Keratinocyte (primary cell): ENCODE data around the gene GNB3. TPM values are rescaled to one million over a fixed set of nuclear protein-coding genes. Genes with fewer than 3 reads are reported as not detected.

ENCODE experiments used
- DNase-seq: peaks from one replicate; pipeline ENCODE4 v3.0.0-alpha.2; 2011; ENCODE audit warnings: low read depth, missing footprints, low spot score
- FAIRE-seq: peaks from 2 replicates; lab custom pipeline; 2011; peaks lifted over from hg19 to GRCh38; lab: Jason Lieb, UNC
- H2AFZ ChIP-seq: 2 replicates; pipeline ENCODE4 v1.6.0; 2012; ENCODE audit warnings: low read length, control low read depth, inconsistent platforms; ENCODE audit not compliant: control insufficient read depth
- H3K27ac ChIP-seq: 2 replicates; pipeline ENCODE4 v1.5.1; 2011; ENCODE audit warnings: low read length; ENCODE audit not compliant: control insufficient read depth, insufficient read depth
- H3K27me3 ChIP-seq: 3 replicates; pipeline ENCODE4 v1.6.0; 2011; ENCODE audit warnings: low read length; ENCODE audit not compliant: control insufficient read depth, insufficient read depth; ENCODE audit errors: extremely low read depth
- H3K36me3 ChIP-seq, 2 experiments: 2 replicates in 1 of 2; 3 replicates in 1 of 2; pipeline ENCODE4 v1.5.1; 2011; ENCODE audit warnings: low read length in 2 of 2, mild to moderate bottlenecking in 1 of 2; ENCODE audit not compliant: control insufficient read depth in 2 of 2, insufficient read depth in 2 of 2; ENCODE audit errors: extremely low read depth in 1 of 2
- H3K4me1 ChIP-seq: 3 replicates; pipeline ENCODE4 v1.5.1; 2011; ENCODE audit warnings: low read length; ENCODE audit not compliant: control insufficient read depth, insufficient read depth; ENCODE audit errors: extremely low read depth
- H3K4me2 ChIP-seq: 3 replicates; pipeline ENCODE4 v1.6.0; 2011; ENCODE audit warnings: low read depth, low read length; ENCODE audit not compliant: control insufficient read depth, insufficient read depth; ENCODE audit errors: extremely low read depth
- H3K4me3 ChIP-seq, 3 experiments: fragments of 200-600 bp in 1 of 3; sonication (generic) in 1 of 3; 2 replicates in 2 of 3; 3 replicates in 1 of 3; pipeline ENCODE4 v1.5.1; 2011 to 2016; ENCODE audit warnings: low read length in 3 of 3, mild to moderate bottlenecking in 3 of 3, control low read depth in 2 of 3, inconsistent platforms in 1 of 3, low read depth in 1 of 3, mixed read lengths in 1 of 3, mixed run types in 1 of 3, moderate library complexity in 1 of 3; ENCODE audit not compliant: control insufficient read depth in 2 of 3, insufficient read depth in 2 of 3; ENCODE audit errors: extremely low read depth in 1 of 3
- H3K79me2 ChIP-seq: 2 replicates; pipeline ENCODE4 v1.6.0; 2012; ENCODE audit warnings: low read length; ENCODE audit not compliant: control insufficient read depth, insufficient read depth
- H3K9ac ChIP-seq: 3 replicates; pipeline ENCODE4 v1.6.0; 2011; ENCODE audit warnings: low read length; ENCODE audit not compliant: control insufficient read depth, insufficient read depth; ENCODE audit errors: extremely low read depth
- H3K9me1 ChIP-seq: 3 replicates; pipeline ENCODE4 v1.6.0; 2011; ENCODE audit warnings: low read length; ENCODE audit not compliant: control insufficient read depth, insufficient read depth; ENCODE audit errors: extremely low read depth
- H3K9me3 ChIP-seq: 2 replicates; pipeline ENCODE4 v1.5.1; 2012; ENCODE audit warnings: low read depth, low read length; ENCODE audit not compliant: control insufficient read depth
- H4K20me1 ChIP-seq: 3 replicates; pipeline ENCODE4 v1.6.0; 2011; ENCODE audit warnings: low read length; ENCODE audit not compliant: control insufficient read depth, insufficient read depth; ENCODE audit errors: extremely low read depth
- EZH2 ChIP-seq: IDR thresholded peaks from one replicate; pipeline ENCODE4 v1.6.1; 2012; ENCODE audit warnings: inconsistent platforms, mild to moderate bottlenecking, low read length, moderate library complexity
- dilution Hi-C: fragments of 300-500 bp; cut with MboI; formaldehyde crosslinking; loops from one replicate; pipeline ENCODE4 v1.7.0; 2020; ENCODE audit warnings: low sequenced_read_pairs; ENCODE audit not compliant: extremely low pct_ligation_motif_present
- polyA plus RNA-seq, 5 experiments: library from polyadenylated mRNA; depleted of rRNA in 3 of 5; stranded (reverse) in 3 of 5; stranded (forward) in 1 of 5; unstranded in 1 of 5; fragments of >200 nt; gene quantifications; 1 replicate in 1 of 5; 2 replicates in 3 of 5; 3 replicates in 1 of 5; pipeline versions ENCODE4 v1.2.1 to v1.2.3, GENCODE V29; 2011 to 2012; ENCODE audit warnings: missing spikeins in 2 of 5, low read depth in 1 of 5, low replicate concordance in 1 of 5
- TF ChIP-seq, protein P1 (sequence below), 3 experiments: IDR thresholded peaks in 1 of 3; conservative IDR thresholded peaks in 1 of 3; optimal IDR thresholded peaks in 1 of 3; 2 replicates in 2 of 3; 3 replicates in 1 of 3; pipeline versions ENCODE3 to v1.5.1; 2011; ENCODE audit warnings: low read length in 3 of 3, mild to moderate bottlenecking in 3 of 3, moderate library complexity in 2 of 3, control low read depth in 1 of 3, inconsistent platforms in 1 of 3; ENCODE audit not compliant: insufficient read depth in 2 of 3; ENCODE audit errors: extremely low read depth in 1 of 3

Gene GNB3
- polyA plus RNA-seq, 1 donor (not counting 4 experiments of a cell fraction or from before 2014, with no cell fraction given) = 0.80 TPM

DNA sequence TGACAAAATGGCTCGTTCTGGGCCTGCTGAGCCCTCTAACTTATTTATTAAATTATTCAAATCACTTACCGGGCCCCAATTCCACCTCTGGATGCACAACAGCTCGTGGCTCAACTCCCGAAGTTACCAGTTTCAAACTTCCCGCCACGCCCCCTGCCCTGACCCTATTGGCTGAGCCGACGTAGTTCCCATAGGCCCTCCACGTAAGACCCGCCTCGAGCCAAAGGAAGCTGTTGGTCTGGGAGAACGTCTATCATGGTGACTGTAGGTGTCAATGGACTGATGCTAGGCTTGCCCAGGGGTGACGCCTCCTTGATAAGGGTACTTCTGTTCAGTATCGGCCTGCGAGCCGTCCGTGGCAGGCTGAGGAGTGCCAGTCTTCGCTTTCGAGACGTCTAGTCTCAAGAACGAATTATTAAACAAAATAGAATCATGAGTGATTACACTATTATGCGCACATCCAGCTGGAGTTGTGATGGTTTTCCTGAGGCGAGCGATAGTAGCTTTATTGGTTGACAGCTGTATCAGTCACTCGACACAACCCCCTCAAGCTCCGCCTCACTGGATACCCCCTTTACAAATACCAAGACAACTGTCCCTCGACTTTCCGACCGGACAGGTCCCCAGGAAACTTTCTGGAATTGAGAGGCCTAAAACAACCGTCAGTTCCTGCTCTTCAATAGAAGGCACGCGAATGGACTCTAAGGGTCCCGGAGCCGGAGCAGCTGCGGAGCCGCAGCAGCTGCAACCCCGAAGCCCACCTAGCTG is 10.6 kb downstream of the GNB3 start, which contains the start of gene CDCA3:
TSS of gene CDCA3 (minus strand) at position 134 of the 768 bp plus-strand sequence. CDS start 334 bp downstream, outside the sequence.
- no peak for TF ChIP-seq EZH2
- TF ChIP-seq, protein P1, sequence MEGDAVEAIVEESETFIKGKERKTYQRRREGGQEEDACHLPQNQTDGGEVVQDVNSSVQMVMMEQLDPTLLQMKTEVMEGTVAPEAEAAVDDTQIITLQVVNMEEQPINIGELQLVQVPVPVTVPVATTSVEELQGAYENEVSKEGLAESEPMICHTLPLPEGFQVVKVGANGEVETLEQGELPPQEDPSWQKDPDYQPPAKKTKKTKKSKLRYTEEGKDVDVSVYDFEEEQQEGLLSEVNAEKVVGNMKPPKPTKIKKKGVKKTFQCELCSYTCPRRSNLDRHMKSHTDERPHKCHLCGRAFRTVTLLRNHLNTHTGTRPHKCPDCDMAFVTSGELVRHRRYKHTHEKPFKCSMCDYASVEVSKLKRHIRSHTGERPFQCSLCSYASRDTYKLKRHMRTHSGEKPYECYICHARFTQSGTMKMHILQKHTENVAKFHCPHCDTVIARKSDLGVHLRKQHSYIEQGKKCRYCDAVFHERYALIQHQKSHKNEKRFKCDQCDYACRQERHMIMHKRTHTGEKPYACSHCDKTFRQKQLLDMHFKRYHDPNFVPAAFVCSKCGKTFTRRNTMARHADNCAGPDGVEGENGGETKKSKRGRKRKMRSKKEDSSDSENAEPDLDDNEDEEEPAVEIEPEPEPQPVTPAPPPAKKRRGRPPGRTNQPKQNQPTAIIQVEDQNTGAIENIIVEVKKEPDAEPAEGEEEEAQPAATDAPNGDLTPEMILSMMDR (optimal IDR thresholded peaks at IDR 0.05 in 1 of 3, IDR thresholded peaks at IDR 0.05 in 1 of 3, conservative IDR thresholded peaks at IDR 0.05 in 1 of 3; ENCODE audit: extremely low read depth in 1 of 3, insufficient read depth in 2 of 3, low read length in 3 of 3) = no peak
- Histone ChIP-seq H3K9me1 (no peaks in the 10 kb centered on the region), H3K4me3 (peak within 1 kb of the TSS; percentile 72 to 99 (median 95)), H3K9me3 (no peaks in the 10 kb centered on the region), H2AFZ (peak within 1 kb of the TSS; percentile 100), H3K9ac (peak within 1 kb of the TSS; percentile 92), H3K79me2 (peaks cover 41% of the 10 kb centered on the region), H3K27ac (peak within 1 kb of the TSS; percentile 91), H3K4me1 (peaks cover 21% of the 10 kb centered on the region), H4K20me1 (no peaks in the 10 kb centered on the region), H3K27me3 (no peaks in the 10 kb centered on the region), H3K4me2 (peak within 1 kb of the TSS; percentile 94), H3K36me3 (peaks cover 15 to 45% of the 10 kb centered on the region in 2 experiments)
- dilution Hi-C loops = no loop called here
- FAIRE-seq (peak; percentile 95), DNase-seq (peak; percentile 97)

DNA sequence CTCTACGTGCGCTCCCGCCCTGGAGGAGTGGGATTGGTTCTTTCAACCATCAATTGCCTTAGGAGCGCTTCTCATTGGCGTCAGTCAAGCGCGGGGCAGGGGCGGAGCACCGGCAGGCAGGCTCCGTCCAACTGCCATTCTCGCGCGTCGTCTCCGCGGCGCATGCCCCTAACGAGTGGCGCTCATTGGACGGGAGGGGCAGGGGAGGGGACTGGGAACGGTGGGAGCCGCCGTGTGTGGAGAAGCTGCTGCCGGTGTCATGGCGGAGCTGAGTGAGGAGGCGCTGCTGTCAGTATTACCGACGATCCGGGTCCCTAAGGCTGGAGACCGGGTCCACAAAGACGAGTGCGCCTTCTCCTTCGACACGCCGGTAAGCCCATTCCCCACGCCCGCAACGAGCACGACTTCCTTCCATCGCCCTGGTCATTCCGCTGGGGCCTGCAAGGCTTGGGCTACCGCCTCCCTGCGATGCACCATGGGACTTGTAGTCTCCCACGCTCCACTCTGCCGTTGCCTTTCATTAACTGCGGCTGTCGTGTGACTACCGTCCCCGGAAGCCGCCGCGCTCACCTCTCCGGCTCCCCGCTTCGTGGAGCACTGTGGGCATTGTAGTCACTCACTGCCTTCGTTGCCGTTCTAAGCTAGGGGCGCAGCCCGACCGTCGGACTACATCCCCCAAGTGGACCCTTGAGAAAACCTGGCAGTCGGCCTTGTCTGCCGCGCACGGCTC is 11.4 kb downstream of the GNB3 start, which contains the start of gene USP5:
TSS of gene USP5 (plus strand) at position 230 of the 730 bp plus-strand sequence. CDS start at position 260, 30 bp downstream.
- FAIRE-seq = peak; percentile 66

More for the DNA sequence above, 11.4 kb downstream of the GNB3 start, which contains the start of gene USP5:
- Histone ChIP-seq H3K4me3 (peak within 1 kb of the TSS; percentile 72 to 99 (median 95)), H3K9me3 (no peaks in the 10 kb centered on the region), H3K79me2 (peaks cover 41% of the 10 kb centered on the region), H4K20me1 (no peaks in the 10 kb centered on the region), H3K36me3 (peaks cover 17 to 38% of the 10 kb centered on the region in 2 experiments), H3K9ac (peak within 1 kb of the TSS; percentile 92), H3K27ac (peak within 1 kb of the TSS; percentile 91), H2AFZ (peak within 1 kb of the TSS; percentile 100), H3K4me2 (peak within 1 kb of the TSS; percentile 94), H3K27me3 (no peaks in the 10 kb centered on the region), H3K9me1 (no peaks in the 10 kb centered on the region), H3K4me1 (peaks cover 21% of the 10 kb centered on the region)
- dilution Hi-C loops = no loop called here
- TF ChIP-seq, protein P1 (optimal IDR thresholded peaks at IDR 0.05 in 1 of 3, IDR thresholded peaks at IDR 0.05 in 1 of 3, conservative IDR thresholded peaks at IDR 0.05 in 1 of 3; ENCODE audit: extremely low read depth in 1 of 3, insufficient read depth in 2 of 3, low read length in 3 of 3) = no peak
- no peak for TF ChIP-seq EZH2
- DNase-seq = peak; percentile 96
